Liver (tissue), 9 donors: ENCODE data around the gene ZNF222. TPM values are rescaled to one million over a fixed set of nuclear protein-coding genes. Genes with fewer than 3 reads are reported as not detected.
A peak's percentile ranks its signal among the peaks of the same experiment; 100 is the strongest.

Source experiments
- DNase-seq: peaks from one replicate; pipeline ENCODE4 v3.0.0-alpha.2; 2017; ENCODE audit warnings: low spot score
- H3K27ac ChIP-seq, 2 donors: one replicate each; pipeline ENCODE4 v1.7.0; 2013; ENCODE audit warnings: inconsistent platforms in 2 of 2, low read length in 2 of 2, control low read depth in 1 of 2, low read depth in 1 of 2, mild to moderate bottlenecking in 1 of 2
- H3K27me3 ChIP-seq, 4 donors: one replicate each; pipeline versions ENCODE4 v1.6.1 to v1.7.0; 2013; ENCODE audit warnings: low read length in 3 of 4, inconsistent platforms in 1 of 4, mild to moderate bottlenecking in 1 of 4, moderate library complexity in 1 of 4; ENCODE audit not compliant: control insufficient read depth in 4 of 4, insufficient read depth in 4 of 4
- H3K36me3 ChIP-seq, 4 donors: one replicate each; pipeline versions ENCODE4 v1.6.1 to v1.7.0; 2013; ENCODE audit warnings: low read length in 3 of 4, mild to moderate bottlenecking in 3 of 4, low read depth in 1 of 4, moderate library complexity in 1 of 4; ENCODE audit not compliant: control insufficient read depth in 4 of 4, insufficient read depth in 3 of 4
- H3K4me1 ChIP-seq, 4 donors: one replicate each; pipeline versions ENCODE4 v1.6.1 to v1.7.0; 2013; ENCODE audit warnings: low read length in 3 of 4, mild to moderate bottlenecking in 3 of 4, moderate library complexity in 1 of 4; ENCODE audit not compliant: control insufficient read depth in 4 of 4, insufficient read depth in 4 of 4
- H3K4me3 ChIP-seq, 3 donors: one replicate each; pipeline versions ENCODE4 v1.6.1 to v1.7.0; 2013; ENCODE audit warnings: low read length in 3 of 3, control low read depth in 1 of 3, low read depth in 1 of 3, mild to moderate bottlenecking in 1 of 3
- H3K9ac ChIP-seq, 2 donors: one replicate each; pipeline ENCODE4 v1.7.0; 2013; ENCODE audit warnings: low read length in 2 of 2, mild to moderate bottlenecking in 2 of 2, moderate library complexity in 2 of 2, control low read depth in 1 of 2, low read depth in 1 of 2
- H3K9me3 ChIP-seq, 4 donors: one replicate each; pipeline versions ENCODE4 v1.6.1 to v1.7.0; 2013; ENCODE audit warnings: low read length in 3 of 4; ENCODE audit not compliant: control insufficient read depth in 4 of 4
- ATF3 ChIP-seq: IDR thresholded peaks from 2 replicates; pipeline ENCODE4 v1.6.1; 2016; ENCODE audit warnings: antibody characterized with exemption
- EGR1 ChIP-seq, 2 donors: IDR thresholded peaks; 2 replicates each; pipeline ENCODE4 v1.6.1; 2016 to 2018; ENCODE audit warnings: antibody characterized with exemption in 2 of 2, low read depth in 2 of 2
- FOXA1 ChIP-seq: IDR thresholded peaks from 2 replicates; pipeline ENCODE4 v1.6.1; 2016; ENCODE audit warnings: antibody characterized with exemption
- FOXA2 ChIP-seq: IDR thresholded peaks from 2 replicates; pipeline ENCODE4 v1.6.1; 2016; ENCODE audit warnings: antibody characterized with exemption
- GABPA ChIP-seq, 2 donors: IDR thresholded peaks in 1 of 2; conservative IDR thresholded peaks in 1 of 2; 2 replicates each; pipeline ENCODE4 v1.6.1; 2016; ENCODE audit warnings: antibody characterized with exemption in 2 of 2, mild to moderate bottlenecking in 1 of 2, moderate library complexity in 1 of 2
- HNF4A ChIP-seq, 2 donors: conservative IDR thresholded peaks; 2 replicates each; pipeline ENCODE4 v1.6.1; 2016; ENCODE audit warnings: antibody characterized with exemption in 2 of 2, mild to moderate bottlenecking in 2 of 2
- HNF4G ChIP-seq: IDR thresholded peaks from 2 replicates; pipeline ENCODE4 v1.6.1; 2016; ENCODE audit warnings: antibody characterized with exemption
- JUND ChIP-seq, 2 donors: IDR thresholded peaks; 2 replicates each; pipeline ENCODE4 v1.6.1; 2016; ENCODE audit warnings: antibody characterized with exemption in 2 of 2
- NR2F2 ChIP-seq: IDR thresholded peaks from 2 replicates; pipeline ENCODE4 v1.6.1; 2016; ENCODE audit warnings: antibody characterized with exemption
- RAD21 ChIP-seq, 2 donors: IDR thresholded peaks; 2 replicates each; pipeline ENCODE4 v1.6.1; 2016; ENCODE audit warnings: antibody characterized with exemption in 2 of 2, mild to moderate bottlenecking in 2 of 2
- RXRA ChIP-seq, 2 donors: IDR thresholded peaks; 2 replicates each; pipeline ENCODE4 v1.6.1; 2017 to 2018; ENCODE audit warnings: antibody characterized with exemption in 2 of 2, mild to moderate bottlenecking in 1 of 2
- SP1 ChIP-seq: IDR thresholded peaks from 2 replicates; pipeline ENCODE4 v1.6.1; 2018; ENCODE audit warnings: antibody characterized with exemption, mild to moderate bottlenecking
- TAF1 ChIP-seq: conservative IDR thresholded peaks from 2 replicates; pipeline ENCODE4 v1.6.1; 2016; ENCODE audit warnings: antibody characterized with exemption, mild to moderate bottlenecking
- YY1 ChIP-seq: IDR thresholded peaks from 2 replicates; pipeline ENCODE4 v1.6.1; 2016; ENCODE audit warnings: antibody characterized with exemption, mild to moderate bottlenecking
- WGBS: extraction: QIAGEN DNeasy Blood & Tissue Kit; methylation state at CpG from one replicate; pipeline ENCODE4 v1.1.7; 2013; 5-methylcytosine and 5-hydroxymethylcytosine counted together
- polyA plus RNA-seq, 2 donors: library from polyadenylated mRNA; stranded (reverse) in 1 of 2; unstranded in 1 of 2; fragments of 200-250 nt in 1 of 2; fragments of >200 nt in 1 of 2; fragmentation: Nextera tagmentation in 1 of 2; extraction: Ambion mirVana in 1 of 2; gene quantifications; one replicate each; pipeline versions ENCODE4 v1.2.1 to v1.2.3, GENCODE V29; 2013 to 2015
- total RNA-seq, 2 donors: library from RNA; depleted of rRNA; stranded (reverse); fragments of >200 nt; gene quantifications; one replicate each; pipeline ENCODE4 v1.2.3, GENCODE V29; 2014
- TF ChIP-seq, protein P1 (sequence below): fragments of 150-350 bp; IDR thresholded peaks from 2 replicates; pipeline ENCODE4 v1.5.1; 2017; ENCODE audit warnings: improper control_type of control experiment, low read depth, low read length; ENCODE audit not compliant: missing input control
- TF ChIP-seq, protein P2 (sequence below): IDR thresholded peaks from 2 replicates; pipeline ENCODE4 v1.6.1; 2016; ENCODE audit warnings: antibody characterized with exemption
- TF ChIP-seq, protein P3 (sequence below): IDR thresholded peaks from 2 replicates; pipeline ENCODE4 v1.6.1; 2016; ENCODE audit warnings: antibody characterized with exemption
- TF ChIP-seq, protein P4 (sequence below): IDR thresholded peaks from 2 replicates; pipeline ENCODE4 v1.6.1; 2016; ENCODE audit warnings: antibody characterized with exemption, mild to moderate bottlenecking
- donor health status: healthy.
- donor health status: healthy.
- donor health status: healthy.
- donor health status: healthy.
- donor health status: healthy.

The ZNF222 gene
- total and polyA plus RNA-seq, 4 donors, result 0.79 to 2.5 (median 1.5) TPM

- no peak for DNase-seq
- 98% methylated on average over 6 of the region's 6 CpGs for WGBS
- Histone ChIP-seq H3K36me3 (peaks cover 18 to 58% (median 55%) of the 10 kb centered on the region in 4 donors), H3K4me3 (peak overlapping the region in 2 of 3 donors; percentile 36 to 65), H3K4me1 (peaks cover 1 to 10% (median 9%) of the 10 kb centered on the region in 4 donors), H3K9ac (no peak overlapping the region), H3K27me3 (no peaks in the 10 kb centered on the region), H3K9me3 (peaks cover 37 to 64% (median 54%) of the 10 kb centered on the region in 4 donors), H3K27ac (no peak overlapping the region)
- no peak for TF ChIP-seq FOXA2
- no peak for TF ChIP-seq JUND (IDR thresholded peaks at IDR 0.05)
- TF ChIP-seq, protein P1, sequence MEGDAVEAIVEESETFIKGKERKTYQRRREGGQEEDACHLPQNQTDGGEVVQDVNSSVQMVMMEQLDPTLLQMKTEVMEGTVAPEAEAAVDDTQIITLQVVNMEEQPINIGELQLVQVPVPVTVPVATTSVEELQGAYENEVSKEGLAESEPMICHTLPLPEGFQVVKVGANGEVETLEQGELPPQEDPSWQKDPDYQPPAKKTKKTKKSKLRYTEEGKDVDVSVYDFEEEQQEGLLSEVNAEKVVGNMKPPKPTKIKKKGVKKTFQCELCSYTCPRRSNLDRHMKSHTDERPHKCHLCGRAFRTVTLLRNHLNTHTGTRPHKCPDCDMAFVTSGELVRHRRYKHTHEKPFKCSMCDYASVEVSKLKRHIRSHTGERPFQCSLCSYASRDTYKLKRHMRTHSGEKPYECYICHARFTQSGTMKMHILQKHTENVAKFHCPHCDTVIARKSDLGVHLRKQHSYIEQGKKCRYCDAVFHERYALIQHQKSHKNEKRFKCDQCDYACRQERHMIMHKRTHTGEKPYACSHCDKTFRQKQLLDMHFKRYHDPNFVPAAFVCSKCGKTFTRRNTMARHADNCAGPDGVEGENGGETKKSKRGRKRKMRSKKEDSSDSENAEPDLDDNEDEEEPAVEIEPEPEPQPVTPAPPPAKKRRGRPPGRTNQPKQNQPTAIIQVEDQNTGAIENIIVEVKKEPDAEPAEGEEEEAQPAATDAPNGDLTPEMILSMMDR, result no peak
- no peak for TF ChIP-seq EGR1 (IDR thresholded peaks at IDR 0.05; ENCODE audit: low read depth in 2 of 2)
- no peak for TF ChIP-seq FOXA1
- no peak for TF ChIP-seq RAD21 (IDR thresholded peaks at IDR 0.05)
- TF ChIP-seq, protein P2, sequence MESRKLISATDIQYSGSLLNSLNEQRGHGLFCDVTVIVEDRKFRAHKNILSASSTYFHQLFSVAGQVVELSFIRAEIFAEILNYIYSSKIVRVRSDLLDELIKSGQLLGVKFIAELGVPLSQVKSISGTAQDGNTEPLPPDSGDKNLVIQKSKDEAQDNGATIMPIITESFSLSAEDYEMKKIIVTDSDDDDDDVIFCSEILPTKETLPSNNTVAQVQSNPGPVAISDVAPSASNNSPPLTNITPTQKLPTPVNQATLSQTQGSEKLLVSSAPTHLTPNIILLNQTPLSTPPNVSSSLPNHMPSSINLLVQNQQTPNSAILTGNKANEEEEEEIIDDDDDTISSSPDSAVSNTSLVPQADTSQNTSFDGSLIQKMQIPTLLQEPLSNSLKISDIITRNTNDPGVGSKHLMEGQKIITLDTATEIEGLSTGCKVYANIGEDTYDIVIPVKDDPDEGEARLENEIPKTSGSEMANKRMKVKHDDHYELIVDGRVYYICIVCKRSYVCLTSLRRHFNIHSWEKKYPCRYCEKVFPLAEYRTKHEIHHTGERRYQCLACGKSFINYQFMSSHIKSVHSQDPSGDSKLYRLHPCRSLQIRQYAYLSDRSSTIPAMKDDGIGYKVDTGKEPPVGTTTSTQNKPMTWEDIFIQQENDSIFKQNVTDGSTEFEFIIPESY, result no peak
- no peak for TF ChIP-seq HNF4A (conservative IDR thresholded peaks at IDR 0.05)
- TF ChIP-seq TAF1, result no peak
- TF ChIP-seq, protein P3, sequence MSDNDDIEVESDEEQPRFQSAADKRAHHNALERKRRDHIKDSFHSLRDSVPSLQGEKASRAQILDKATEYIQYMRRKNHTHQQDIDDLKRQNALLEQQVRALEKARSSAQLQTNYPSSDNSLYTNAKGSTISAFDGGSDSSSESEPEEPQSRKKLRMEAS, result no peak
- no peak for TF ChIP-seq NR2F2
- TF ChIP-seq SP1, result no peak
- TF ChIP-seq, protein P4, sequence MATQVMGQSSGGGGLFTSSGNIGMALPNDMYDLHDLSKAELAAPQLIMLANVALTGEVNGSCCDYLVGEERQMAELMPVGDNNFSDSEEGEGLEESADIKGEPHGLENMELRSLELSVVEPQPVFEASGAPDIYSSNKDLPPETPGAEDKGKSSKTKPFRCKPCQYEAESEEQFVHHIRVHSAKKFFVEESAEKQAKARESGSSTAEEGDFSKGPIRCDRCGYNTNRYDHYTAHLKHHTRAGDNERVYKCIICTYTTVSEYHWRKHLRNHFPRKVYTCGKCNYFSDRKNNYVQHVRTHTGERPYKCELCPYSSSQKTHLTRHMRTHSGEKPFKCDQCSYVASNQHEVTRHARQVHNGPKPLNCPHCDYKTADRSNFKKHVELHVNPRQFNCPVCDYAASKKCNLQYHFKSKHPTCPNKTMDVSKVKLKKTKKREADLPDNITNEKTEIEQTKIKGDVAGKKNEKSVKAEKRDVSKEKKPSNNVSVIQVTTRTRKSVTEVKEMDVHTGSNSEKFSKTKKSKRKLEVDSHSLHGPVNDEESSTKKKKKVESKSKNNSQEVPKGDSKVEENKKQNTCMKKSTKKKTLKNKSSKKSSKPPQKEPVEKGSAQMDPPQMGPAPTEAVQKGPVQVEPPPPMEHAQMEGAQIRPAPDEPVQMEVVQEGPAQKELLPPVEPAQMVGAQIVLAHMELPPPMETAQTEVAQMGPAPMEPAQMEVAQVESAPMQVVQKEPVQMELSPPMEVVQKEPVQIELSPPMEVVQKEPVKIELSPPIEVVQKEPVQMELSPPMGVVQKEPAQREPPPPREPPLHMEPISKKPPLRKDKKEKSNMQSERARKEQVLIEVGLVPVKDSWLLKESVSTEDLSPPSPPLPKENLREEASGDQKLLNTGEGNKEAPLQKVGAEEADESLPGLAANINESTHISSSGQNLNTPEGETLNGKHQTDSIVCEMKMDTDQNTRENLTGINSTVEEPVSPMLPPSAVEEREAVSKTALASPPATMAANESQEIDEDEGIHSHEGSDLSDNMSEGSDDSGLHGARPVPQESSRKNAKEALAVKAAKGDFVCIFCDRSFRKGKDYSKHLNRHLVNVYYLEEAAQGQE, result no peak
- TF ChIP-seq HNF4G, result no peak
- no peak for TF ChIP-seq RXRA (IDR thresholded peaks at IDR 0.05)
- no peak for TF ChIP-seq ATF3
- TF ChIP-seq YY1, result no peak
Measured at GRCh38 chr19:44007473-44007872, 17.7 kb upstream of the ZNF222 start.

DNA sequence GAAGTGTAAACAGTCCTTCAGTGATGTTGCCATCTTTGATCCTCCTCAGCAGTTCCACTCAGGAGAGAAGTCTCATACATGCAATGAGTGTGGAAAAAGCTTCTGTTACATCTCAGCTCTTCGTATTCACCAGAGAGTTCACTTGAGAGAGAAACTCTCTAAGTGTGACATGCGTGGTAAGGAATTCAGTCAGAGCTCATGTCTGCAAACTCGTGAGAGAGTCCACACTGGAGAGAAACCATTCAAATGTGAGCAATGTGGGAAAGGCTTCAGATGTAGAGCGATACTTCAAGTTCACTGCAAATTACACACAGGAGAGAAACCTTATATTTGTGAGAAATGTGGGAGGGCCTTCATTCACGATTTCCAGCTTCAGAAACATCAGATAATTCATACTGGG lies 14.7 kb upstream of the ZNF222 start:
- H3K27me3 ChIP-seq, result no peaks in the 10 kb centered on the region
- H3K36me3 ChIP-seq, result peaks cover 18 to 61% (median 58%) of the 10 kb centered on the region in 4 donors
- H3K4me3 ChIP-seq, result peak overlapping the region in 2 of 3 donors; percentile 55 to 76
- DNase-seq, result no peak
- no peaks in the 10 kb centered on the region for H3K4me1 ChIP-seq
- 98% methylated on average over 5 of the region's 5 CpGs for WGBS
- H3K9me3 ChIP-seq, result peaks cover 41 to 79% (median 66%) of the 10 kb centered on the region in 4 donors
- no peak overlapping the region for H3K27ac ChIP-seq
- no peak overlapping the region for H3K9ac ChIP-seq
- TF ChIP-seq EGR1 (IDR thresholded peaks at IDR 0.05; ENCODE audit: low read depth in 2 of 2) (no peak), FOXA1 (no peak), RXRA (IDR thresholded peaks at IDR 0.05) (no peak), ATF3 (no peak), GABPA (IDR thresholded peaks at IDR 0.05 in 1 of 2, conservative IDR thresholded peaks at IDR 0.05 in 1 of 2) (no peak)
- TF ChIP-seq, protein P2, result no peak
- TF ChIP-seq, protein P1, result no peak
